NCI-H226 (cell line): Measurements from ENCODE around the gene RNU1-1.
"Not testable (repeated sequence)": the region's sequence is repeated elsewhere in the genome, so short reads cannot be mapped to it uniquely, and the experiment has no call there.

Experiments used
- DNase-seq: peaks from one replicate; pipeline ENCODE4 v3.0.0-alpha.2; 2015

Gene RNU1-1

GRCh38 chr1:16491056-16491675 lies 22.9 kb downstream of the RNU1-1 start:
- DNase-seq: no peak

- DNase-seq: not testable (repeated sequence)
Observed at GRCh38 chr1:16489195-16489880, 24.7 kb downstream of the RNU1-1 start.

GRCh38 chr1:16487011-16487410 lies 27.1 kb downstream of the RNU1-1 start:
- DNase-seq: not testable (repeated sequence)

- DNase-seq: not testable (repeated sequence)
Observed at GRCh38 chr1:16486316-16486715, 27.8 kb downstream of the RNU1-1 start.

- DNase-seq: no peak
Observed at GRCh38 chr1:16484931-16485330, 29.2 kb downstream of the RNU1-1 start.

GRCh38 chr1:16484501-16484835 lies 29.6 kb downstream of the RNU1-1 start:
- DNase-seq: no peak

GRCh38 chr1:16483639-16484500 lies 30.2 kb downstream of the RNU1-1 start:
- not testable (repeated sequence) for DNase-seq

GRCh38 chr1:16483146-16483545 lies 30.9 kb downstream of the RNU1-1 start:
- DNase-seq: not testable (repeated sequence)

GRCh38 chr1:16478091-16478490 lies 36.0 kb downstream of the RNU1-1 start:
- no peak for DNase-seq

- DNase-seq: not testable (repeated sequence)
Observed at GRCh38 chr1:16475771-16476770, 38.0 kb downstream of the RNU1-1 start.

- DNase-seq: not testable (repeated sequence)
Observed at GRCh38 chr1:16474891-16475290, 39.2 kb downstream of the RNU1-1 start.

- no peak for DNase-seq
Observed at GRCh38 chr1:16474166-16474800, 39.8 kb downstream of the RNU1-1 start.

- DNase-seq: no peak
Observed at GRCh38 chr1:16468558-16468957, 45.5 kb downstream of the RNU1-1 start.

GRCh38 chr1:16464917-16465625 lies 49.0 kb downstream of the RNU1-1 start:
- no peak for DNase-seq
